Gastrocnemius medialis (tissue), 4 donors: ENCODE results near the gene MEP1B.

Experiments used
- CTCF ChIP-seq, 5 experiments: fragments of 450-650 bp in 3 of 5; fragments of 200-600 bp in 2 of 5; sonication (generic) in 2 of 5; IDR thresholded peaks in 4 of 5; conservative IDR thresholded peaks in 1 of 5; 1 replicate in 4 of 5; 2 replicates in 1 of 5; pipeline ENCODE4 v1.5.1; 2016 to 2019; ENCODE audit warnings: antibody characterized with exemption in 5 of 5, mild to moderate bottlenecking in 3 of 5, moderate library complexity in 3 of 5
- POLR2A ChIP-seq, 2 donors: fragments of 450-650 bp; IDR thresholded peaks; one replicate each; pipeline ENCODE4 v1.6.1; 2017; ENCODE audit warnings: antibody characterized with exemption in 2 of 2, mild to moderate bottlenecking in 2 of 2, moderate library complexity in 2 of 2

- TF ChIP-seq POLR2A (IDR thresholded peaks at IDR 0.05) (no peak), CTCF (IDR thresholded peaks at IDR 0.05 in 4 of 5, conservative IDR thresholded peaks at IDR 0.05 in 1 of 5) (no peak)
These were observed 33.0 kb upstream of the MEP1B start for GRCh38 chr18:32156855-32157254.
